Measurements from ENCODE around the gene MID2. TPM values are rescaled to one million over a fixed set of nuclear protein-coding genes. Genes with fewer than 3 reads are reported as not detected.

Gene MID2
- total RNA-seq, 5 donors from 2014 or later (not counting 1 experiment from before 2014, with no cell fraction given), result 14.9 to 21.1 (median 16.0) TPM

- Mint-ChIP-seq H3K27me3 (peaks cover 0 to 33% of the 10 kb centered on the region in 2 donors), H3K9me3 (no peaks in the 10 kb centered on the region), H3K36me3 (no peaks in the 10 kb centered on the region), H3K4me1 (peaks cover 7 to 29% (median 13%) of the 10 kb centered on the region in 3 donors), H3K27ac (no peak overlapping the region), H3K4me3 (no peak overlapping the region)
- Histone ChIP-seq H3K9me3 (no peaks in the 10 kb centered on the region), H3K27me3 (replicated peaks in 1 of 2; ENCODE audit: control insufficient read depth in 2 of 2, extremely low read depth in 1 of 2, insufficient read depth in 2 of 2, low read length in 1 of 2) (no peaks in the 10 kb centered on the region), H3K27ac (ENCODE audit: low read length) (no peak overlapping the region), H3K36me3 (ENCODE audit: control insufficient read depth in 2 of 2, extremely low read depth in 1 of 2, insufficient read depth in 1 of 2, low read length in 1 of 2) (no peaks in the 10 kb centered on the region), H3K4me1 (ENCODE audit: control insufficient read depth in 1 of 2, extremely low read depth in 1 of 2, insufficient read depth in 2 of 2, low read length in 2 of 2) (no peaks in the 10 kb centered on the region), H3K4me3 (ENCODE audit: control insufficient read depth in 1 of 2, extremely low read depth in 1 of 2, low read length in 1 of 2) (no peak overlapping the region)
- DNase-seq (no peak), ATAC-seq (replicated peaks in 1 of 4) (no peak)
- CTCF ChIA-PET, result no interaction called here
- POLR2A ChIA-PET, result no interaction called here
- no CpG with 5 or more reads among the region's 3 CpGs for WGBS (ENCODE audit: insufficient coverage)
These were observed 8.9 kb downstream of the MID2 start for GRCh38 chrX:107834275-107835201.

GRCh38 chrX:107836958-107837357, 11.3 kb downstream of the MID2 start:
- ChIA-PET POLR2A (interaction anchor here in 1 of 2 donors (0.6 kb wide), 1 partner anchor 144 kb away, joined by 4 read pairs; no protein-coding TSS in a partner anchor), CTCF (no interaction called here)
- Histone ChIP-seq H3K4me3 (ENCODE audit: control insufficient read depth in 1 of 2, extremely low read depth in 1 of 2, low read length in 1 of 2) (no peak overlapping the region), H3K4me1 (ENCODE audit: control insufficient read depth in 1 of 2, extremely low read depth in 1 of 2, insufficient read depth in 2 of 2, low read length in 2 of 2) (no peaks in the 10 kb centered on the region), H3K9me3 (no peaks in the 10 kb centered on the region), H3K27me3 (replicated peaks in 1 of 2; ENCODE audit: control insufficient read depth in 2 of 2, extremely low read depth in 1 of 2, insufficient read depth in 2 of 2, low read length in 1 of 2) (no peaks in the 10 kb centered on the region), H3K36me3 (ENCODE audit: control insufficient read depth in 2 of 2, extremely low read depth in 1 of 2, insufficient read depth in 1 of 2, low read length in 1 of 2) (no peaks in the 10 kb centered on the region), H3K27ac (ENCODE audit: low read length) (no peak overlapping the region)
- Mint-ChIP-seq H3K4me3 (no peak overlapping the region), H3K27ac (no peak overlapping the region), H3K36me3 (peaks cover 13% of the 10 kb centered on the region), H3K27me3 (peaks cover 0 to 40% of the 10 kb centered on the region in 2 donors), H3K9me3 (no peaks in the 10 kb centered on the region), H3K4me1 (peaks cover 0 to 21% (median 9%) of the 10 kb centered on the region in 3 donors)
- ATAC-seq (replicated peaks in 1 of 4) (no peak), DNase-seq (no peak)
- WGBS (ENCODE audit: insufficient coverage), result no CpG with 5 or more reads among the region's 2 CpGs

- ATAC-seq (replicated peaks in 1 of 4), result no peak
- Mint-ChIP-seq H3K4me3 (no peak overlapping the region), H3K27me3 (peaks cover 0 to 23% of the 10 kb centered on the region in 2 donors), H3K36me3 (peaks cover 20% of the 10 kb centered on the region), H3K27ac (no peak overlapping the region), H3K9me3 (no peaks in the 10 kb centered on the region), H3K4me1 (peaks cover 0 to 16% (median 6%) of the 10 kb centered on the region in 3 donors)
- ChIA-PET CTCF (no interaction called here), POLR2A (no interaction called here)
- H3K9me3 ChIP-seq, result no peaks in the 10 kb centered on the region
- peaks cover 0 to 2% of the 10 kb centered on the region in 2 experiments for H3K27me3 ChIP-seq (replicated peaks in 1 of 2; ENCODE audit: control insufficient read depth in 2 of 2, extremely low read depth in 1 of 2, insufficient read depth in 2 of 2, low read length in 1 of 2)
- no peak overlapping the region for H3K4me3 ChIP-seq (ENCODE audit: control insufficient read depth in 1 of 2, extremely low read depth in 1 of 2, low read length in 1 of 2)
- H3K4me1 ChIP-seq (ENCODE audit: control insufficient read depth in 1 of 2, extremely low read depth in 1 of 2, insufficient read depth in 2 of 2, low read length in 2 of 2), result no peaks in the 10 kb centered on the region
- no peak overlapping the region for H3K27ac ChIP-seq (ENCODE audit: low read length)
- DNase-seq, result no peak
- no CpG with 5 or more reads among the region's 15 CpGs for WGBS (ENCODE audit: insufficient coverage)
- no peaks in the 10 kb centered on the region for H3K36me3 ChIP-seq (ENCODE audit: control insufficient read depth in 2 of 2, extremely low read depth in 1 of 2, insufficient read depth in 1 of 2, low read length in 1 of 2)
These were observed 15.3 kb downstream of the MID2 start for GRCh38 chrX:107840971-107841370.

GRCh38 chrX:107842715-107843400, 17.2 kb downstream of the MID2 start:
- H3K27ac ChIP-seq (ENCODE audit: low read length), result no peak overlapping the region
- WGBS (ENCODE audit: insufficient coverage), result no CpG with 5 or more reads among the region's 6 CpGs
- H3K27me3 ChIP-seq (replicated peaks in 1 of 2; ENCODE audit: control insufficient read depth in 2 of 2, extremely low read depth in 1 of 2, insufficient read depth in 2 of 2, low read length in 1 of 2), result peaks cover 0 to 2% of the 10 kb centered on the region in 2 experiments
- H3K9me3 ChIP-seq, result no peaks in the 10 kb centered on the region
- ChIA-PET CTCF (no interaction called here), POLR2A (no interaction called here)
- DNase-seq (no peak), ATAC-seq (replicated peaks in 1 of 4) (no peak)
- H3K4me3 ChIP-seq (ENCODE audit: control insufficient read depth in 1 of 2, extremely low read depth in 1 of 2, low read length in 1 of 2), result no peak overlapping the region
- H3K4me1 ChIP-seq (ENCODE audit: control insufficient read depth in 1 of 2, extremely low read depth in 1 of 2, insufficient read depth in 2 of 2, low read length in 2 of 2), result no peaks in the 10 kb centered on the region
- peaks cover 0 to 20% of the 10 kb centered on the region in 2 donors for H3K27me3 Mint-ChIP-seq
- H3K36me3 Mint-ChIP-seq, result peaks cover 20% of the 10 kb centered on the region
- no peak overlapping the region for H3K27ac Mint-ChIP-seq
- H3K9me3 Mint-ChIP-seq, result no peaks in the 10 kb centered on the region
- peaks cover 0 to 10% (median 2%) of the 10 kb centered on the region in 3 donors for H3K4me1 Mint-ChIP-seq
- H3K36me3 ChIP-seq (ENCODE audit: control insufficient read depth in 2 of 2, extremely low read depth in 1 of 2, insufficient read depth in 1 of 2, low read length in 1 of 2), result no peaks in the 10 kb centered on the region
- no peak overlapping the region for H3K4me3 Mint-ChIP-seq

- ChIA-PET POLR2A (no interaction called here), CTCF (no interaction called here)
- Mint-ChIP-seq H3K9me3 (no peaks in the 10 kb centered on the region), H3K27ac (no peak overlapping the region), H3K4me3 (no peak overlapping the region), H3K27me3 (peaks cover 0 to 11% of the 10 kb centered on the region in 2 donors), H3K36me3 (peaks cover 23% of the 10 kb centered on the region), H3K4me1 (peaks cover 0 to 15% (median 1%) of the 10 kb centered on the region in 3 donors)
- Histone ChIP-seq H3K27me3 (replicated peaks in 1 of 2; ENCODE audit: control insufficient read depth in 2 of 2, extremely low read depth in 1 of 2, insufficient read depth in 2 of 2, low read length in 1 of 2) (peaks cover 0 to 2% of the 10 kb centered on the region in 2 experiments), H3K4me1 (ENCODE audit: control insufficient read depth in 1 of 2, extremely low read depth in 1 of 2, insufficient read depth in 2 of 2, low read length in 2 of 2) (no peaks in the 10 kb centered on the region), H3K9me3 (no peaks in the 10 kb centered on the region), H3K27ac (ENCODE audit: low read length) (no peak overlapping the region), H3K4me3 (ENCODE audit: control insufficient read depth in 1 of 2, extremely low read depth in 1 of 2, low read length in 1 of 2) (no peak overlapping the region), H3K36me3 (ENCODE audit: control insufficient read depth in 2 of 2, extremely low read depth in 1 of 2, insufficient read depth in 1 of 2, low read length in 1 of 2) (no peaks in the 10 kb centered on the region)
- ATAC-seq (replicated peaks in 1 of 4) (no peak), DNase-seq (no peak)
- WGBS (ENCODE audit: insufficient coverage), result no CpG with 5 or more reads among the region's 1 CpG
These were observed 20.0 kb downstream of the MID2 start for GRCh38 chrX:107845625-107846024.

- Mint-ChIP-seq H3K36me3 (peaks cover 8% of the 10 kb centered on the region), H3K4me1 (peaks cover 0 to 6% (median 1%) of the 10 kb centered on the region in 3 donors)
- CTCF ChIA-PET, result no interaction called here
These were observed 22.9 kb downstream of the MID2 start for GRCh38 chrX:107848591-107848990.

More at GRCh38 chrX:107848591-107848990, 22.9 kb downstream of the MID2 start:
- H3K27me3 ChIP-seq (replicated peaks in 1 of 2; ENCODE audit: control insufficient read depth in 2 of 2, extremely low read depth in 1 of 2, insufficient read depth in 2 of 2, low read length in 1 of 2), result no peaks in the 10 kb centered on the region
- H3K27ac ChIP-seq (ENCODE audit: low read length), result no peak overlapping the region
- Mint-ChIP-seq H3K27ac (no peak overlapping the region), H3K9me3 (no peaks in the 10 kb centered on the region), H3K27me3 (peaks cover 0 to 4% of the 10 kb centered on the region in 2 donors), H3K4me3 (no peak overlapping the region)
- WGBS (ENCODE audit: insufficient coverage), result no CpG with 5 or more reads among the region's 2 CpGs
- no peaks in the 10 kb centered on the region for H3K4me1 ChIP-seq (ENCODE audit: control insufficient read depth in 1 of 2, extremely low read depth in 1 of 2, insufficient read depth in 2 of 2, low read length in 2 of 2)
- no peaks in the 10 kb centered on the region for H3K9me3 ChIP-seq
- POLR2A ChIA-PET, result no interaction called here
- no peak for DNase-seq
- no peak overlapping the region for H3K4me3 ChIP-seq (ENCODE audit: control insufficient read depth in 1 of 2, extremely low read depth in 1 of 2, low read length in 1 of 2)
- no peak for ATAC-seq (replicated peaks in 1 of 4)
- H3K36me3 ChIP-seq (ENCODE audit: control insufficient read depth in 2 of 2, extremely low read depth in 1 of 2, insufficient read depth in 1 of 2, low read length in 1 of 2), result no peaks in the 10 kb centered on the region

Data from T-cell (primary cell).